Activated CD4-positive, alpha-beta T cell treated with anti-CD3 and anti-CD28 coated beads for 4 hours (primary cell): Measurements from ENCODE around the gene PPA2.
"Not testable (repeated sequence)": the region's sequence is repeated elsewhere in the genome, so short reads cannot be mapped to it uniquely, and the experiment has no call there.

ENCODE experiments used
- DNase-seq, 2 donors: peaks; one replicate each; pipeline ENCODE4 v3.0.0-alpha.2; 2020

Gene PPA2

GRCh38 chr4:105458541-105458940 lies 15.3 kb downstream of the PPA2 start:
- DNase-seq = not testable (repeated sequence)

DNA sequence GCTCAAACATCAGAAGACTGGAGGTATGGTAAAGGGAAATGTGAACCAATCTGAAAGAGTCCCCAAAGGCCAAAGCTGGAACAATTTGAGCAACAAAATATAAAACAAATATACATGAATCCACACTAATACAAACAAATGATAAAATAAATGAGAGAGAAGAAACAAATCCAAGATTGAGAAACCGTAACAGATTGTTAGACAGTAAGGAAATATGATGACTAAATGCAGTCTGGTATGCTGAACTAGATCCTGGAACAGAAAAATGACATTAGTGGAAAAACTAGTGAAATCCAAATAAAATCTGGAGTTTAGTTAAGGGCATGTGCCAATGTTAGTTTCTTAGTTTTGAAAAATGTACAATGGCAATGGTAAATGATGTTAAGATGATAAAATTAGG lies 15.9 kb downstream of the PPA2 start:
- no peak for DNase-seq

- no peak for DNase-seq
These were observed 17.9 kb downstream of the PPA2 start for GRCh38 chr4:105455998-105456397.

DNA sequence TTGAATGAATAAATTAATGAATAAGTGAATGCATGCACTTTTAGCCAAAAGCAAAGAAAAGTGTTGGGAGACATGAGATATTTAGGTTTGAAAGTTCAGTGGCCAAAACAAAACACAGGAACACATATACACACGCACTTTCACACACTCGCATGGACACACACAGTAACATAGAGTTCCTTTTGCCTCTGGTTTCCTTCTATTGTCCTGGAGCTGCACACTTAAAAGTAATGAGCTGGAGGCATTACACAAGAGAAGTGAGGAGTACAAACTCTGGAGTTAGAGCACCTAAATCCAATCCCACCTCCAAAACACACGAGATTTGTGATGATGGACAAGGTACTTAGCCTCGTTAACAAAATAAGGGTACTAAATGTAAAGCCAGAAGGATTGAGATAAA lies 18.7 kb downstream of the PPA2 start:
- no peak for DNase-seq

DNA sequence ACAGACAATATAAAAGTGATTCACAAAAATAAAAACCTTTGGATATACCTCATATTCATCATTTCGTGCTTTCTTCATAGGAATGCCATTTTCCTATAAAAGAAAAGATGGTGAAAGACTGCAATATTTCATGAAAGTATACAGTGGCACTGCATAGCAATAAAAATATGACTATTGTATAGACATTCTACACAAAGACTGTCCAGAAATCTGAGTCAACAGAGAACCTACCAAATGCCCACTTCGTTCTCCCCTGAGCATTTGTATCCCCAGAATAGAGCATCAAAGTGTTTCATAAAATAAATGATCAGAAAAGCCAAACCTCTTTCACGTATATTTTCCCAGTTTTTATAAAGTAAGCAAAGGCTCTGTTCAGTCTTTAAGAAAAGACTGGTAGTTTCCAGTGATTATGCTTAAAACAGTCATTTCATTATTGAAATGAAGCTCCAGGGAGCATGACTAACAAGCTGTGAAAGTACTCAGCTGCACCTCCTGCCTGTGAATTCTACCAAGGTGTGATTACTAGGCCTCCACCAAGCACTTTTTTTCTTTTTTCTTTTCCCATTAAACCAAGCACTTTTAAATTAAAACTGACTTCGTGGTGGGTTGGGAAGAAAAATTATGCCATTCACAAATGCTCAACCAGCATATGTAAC lies 20.2 kb downstream of the PPA2 start:
- no peak for DNase-seq

- no peak for DNase-seq
These were observed 22.5 kb downstream of the PPA2 start for GRCh38 chr4:105451346-105451745.

DNA sequence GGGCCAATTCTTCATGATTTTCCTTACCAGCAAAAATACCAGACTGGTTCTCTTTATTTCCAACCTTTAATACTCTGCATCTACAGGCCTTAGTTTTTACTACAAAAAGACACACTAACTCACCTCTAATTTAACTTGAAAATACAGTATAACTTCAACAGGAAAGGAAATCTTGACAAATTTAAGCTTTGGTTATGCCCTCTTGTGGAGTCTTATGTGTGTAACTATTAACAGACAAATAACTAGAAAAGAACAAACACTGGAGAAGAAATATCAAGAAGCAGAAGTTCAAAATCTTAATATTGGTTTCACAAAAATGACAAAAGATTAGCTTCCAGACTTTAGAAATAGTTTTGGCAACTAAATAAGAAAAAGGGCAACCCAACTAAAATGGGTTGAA lies 33.0 kb downstream of the PPA2 start:
- no peak for DNase-seq

DNA sequence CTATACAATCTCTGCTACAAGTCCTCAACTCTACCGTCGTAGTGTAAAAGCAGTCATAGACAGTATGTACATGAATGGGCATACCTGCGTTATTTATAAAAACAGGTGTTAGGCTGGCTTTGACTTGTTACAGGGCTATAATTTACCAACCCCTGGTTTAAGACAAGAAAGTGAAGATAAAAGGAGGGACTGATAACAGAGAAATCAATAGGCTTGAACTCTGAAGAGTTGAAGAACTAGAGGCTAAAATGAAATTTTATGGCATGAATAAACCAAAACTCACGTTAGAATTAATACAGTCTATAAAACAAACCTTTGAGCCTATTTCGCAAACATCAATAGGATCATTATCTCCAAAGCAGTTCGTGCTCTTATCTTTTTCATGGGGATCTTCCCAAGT lies 36.2 kb downstream of the PPA2 start:
- DNase-seq = no peak

DNA sequence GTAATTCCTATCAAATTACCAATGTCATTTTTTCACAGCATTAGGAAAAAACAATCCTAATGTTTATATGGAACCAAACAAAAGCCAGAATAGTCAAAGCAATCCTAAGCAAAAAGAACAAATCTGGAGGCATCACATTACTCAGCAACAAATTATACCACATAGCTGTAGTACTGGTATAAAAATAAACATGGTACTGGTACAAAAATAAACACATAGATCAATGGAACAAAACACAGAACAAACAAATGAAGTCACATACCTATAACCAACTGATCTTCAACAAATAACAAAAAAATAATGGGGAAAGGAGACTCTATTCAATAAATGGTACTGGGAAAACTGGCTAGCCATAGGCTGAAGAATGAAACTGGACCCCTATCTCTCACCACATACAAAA lies 37.4 kb downstream of the PPA2 start:
- no peak for DNase-seq

DNA sequence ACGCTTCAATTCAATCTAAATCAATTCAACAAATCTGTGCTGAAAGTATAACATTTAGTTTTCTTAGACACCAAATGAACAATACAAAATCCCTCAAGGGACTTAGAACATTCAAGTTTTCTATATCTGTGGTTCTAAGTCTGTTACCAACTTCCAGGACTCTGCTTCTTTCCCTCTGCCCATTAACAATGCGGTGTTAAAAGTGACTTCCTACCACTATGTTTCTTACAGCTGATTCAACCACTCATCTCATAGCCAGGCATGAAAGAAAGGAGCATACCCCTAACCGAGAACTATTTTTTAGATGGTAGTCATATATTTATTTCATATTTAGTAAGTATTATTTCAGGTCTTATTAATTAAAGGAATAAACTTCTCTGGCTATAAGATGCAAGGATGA lies 38.9 kb downstream of the PPA2 start:
- no peak for DNase-seq

DNA sequence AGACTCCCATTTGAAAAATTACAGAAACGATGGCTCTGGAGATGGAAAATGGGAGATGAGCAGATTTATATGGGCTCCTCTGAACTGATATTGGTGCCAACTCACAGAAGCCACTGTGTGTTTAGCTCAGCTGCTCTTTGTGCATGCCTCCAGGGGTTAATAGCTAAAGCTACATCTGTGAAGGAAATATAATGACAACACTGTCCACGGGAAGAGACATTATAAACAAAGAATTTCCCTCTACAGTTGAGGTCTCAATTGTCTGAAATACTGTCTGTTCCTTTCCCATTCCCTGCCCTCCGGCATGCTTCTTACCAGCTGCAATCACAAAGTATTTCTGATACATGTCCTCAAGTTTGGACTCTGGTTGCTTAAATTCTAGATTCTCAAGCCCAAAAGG lies 40.4 kb downstream of the PPA2 start:
- no peak for DNase-seq

DNA sequence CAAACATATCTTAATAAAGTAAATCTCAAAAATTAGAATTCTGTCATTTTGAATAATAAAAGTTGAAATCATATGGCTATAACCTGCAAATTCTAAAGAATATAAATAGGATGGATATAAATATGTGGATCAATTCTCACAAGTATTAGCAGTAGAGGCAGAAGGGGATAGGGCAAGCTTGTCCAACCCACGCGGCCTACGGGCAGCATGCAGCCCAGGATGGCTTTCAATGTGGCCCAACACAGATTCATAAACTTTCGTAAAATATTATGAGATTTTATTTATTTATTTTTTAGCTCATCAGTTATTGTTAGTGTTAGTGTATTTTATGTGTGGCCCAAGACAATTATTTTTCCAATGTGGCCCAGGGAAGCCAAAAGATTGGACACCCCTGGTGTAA lies 41.4 kb downstream of the PPA2 start:
- no peak for DNase-seq

DNA sequence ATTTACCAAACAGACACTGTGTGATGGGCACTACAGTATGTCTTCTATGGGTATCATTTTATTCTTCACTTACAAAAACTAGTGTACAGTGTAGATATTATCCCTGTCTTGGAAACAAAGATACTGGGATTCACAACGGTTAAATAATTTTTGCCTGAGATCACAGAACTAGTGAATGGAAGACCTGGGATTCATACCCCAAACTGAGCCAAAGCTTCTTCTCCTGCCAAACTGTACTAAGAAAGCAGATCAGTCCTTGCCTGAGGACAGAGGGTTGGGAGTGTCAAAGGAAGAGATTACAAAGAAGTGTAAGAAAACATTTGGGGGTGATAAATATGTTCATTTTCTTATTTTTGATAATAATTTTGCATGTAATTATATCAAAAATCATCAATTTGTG lies 43.1 kb downstream of the PPA2 start:
- no peak for DNase-seq

GRCh38 chr4:105426187-105426897 lies 47.5 kb downstream of the PPA2 start:
- DNase-seq = no peak

DNA sequence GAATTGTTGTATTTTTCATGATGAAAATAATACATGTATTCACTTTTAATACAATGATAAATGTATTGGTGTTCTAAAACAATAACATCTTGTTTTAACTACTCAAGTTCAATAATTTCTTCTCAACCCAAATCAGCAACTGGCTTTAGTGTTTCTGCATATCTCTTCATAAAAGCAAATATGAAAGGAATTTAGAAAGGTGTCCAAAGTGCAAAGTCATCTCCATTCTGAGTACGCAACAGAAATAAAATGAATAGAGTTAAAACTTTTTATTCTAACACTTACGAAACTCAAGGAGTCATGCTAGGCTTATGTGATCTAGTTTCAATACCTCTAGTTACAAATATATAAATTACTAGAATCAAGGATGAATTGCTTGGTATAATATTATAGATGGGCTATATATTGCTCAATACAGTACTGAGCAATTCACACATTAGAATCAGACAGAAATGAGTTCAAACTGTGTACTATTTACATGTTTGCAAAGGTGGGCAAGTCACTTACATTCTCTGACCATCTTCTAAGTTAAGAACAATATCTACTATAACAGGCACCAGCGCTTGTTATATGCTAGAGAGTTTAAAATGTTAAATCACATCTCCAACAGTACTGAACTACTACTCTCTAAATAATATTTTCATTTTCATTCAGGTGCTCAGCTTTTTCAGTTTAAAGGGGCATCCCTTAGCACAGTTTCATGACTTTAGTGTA lies 51.5 kb downstream of the PPA2 start:
- no peak for DNase-seq

DNA sequence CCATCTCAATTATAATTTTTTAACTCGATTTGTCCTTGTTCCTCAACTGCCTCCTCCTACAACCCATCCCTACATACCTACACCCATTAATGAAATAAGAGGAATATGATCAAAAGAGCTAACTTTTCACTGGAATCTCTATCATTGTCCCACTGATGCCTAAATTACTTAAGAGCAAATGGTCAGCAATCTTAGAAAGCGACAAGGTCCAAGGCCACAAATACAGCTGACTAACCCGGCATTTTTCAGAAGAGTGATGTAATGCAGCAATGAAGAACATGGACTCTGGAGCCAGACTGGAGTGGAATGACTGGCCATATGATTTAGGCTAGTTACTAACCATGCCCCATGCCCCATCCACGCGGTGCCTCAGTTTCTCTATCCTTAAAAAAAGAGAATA lies 56.2 kb downstream of the PPA2 start:
- no peak for DNase-seq

DNA sequence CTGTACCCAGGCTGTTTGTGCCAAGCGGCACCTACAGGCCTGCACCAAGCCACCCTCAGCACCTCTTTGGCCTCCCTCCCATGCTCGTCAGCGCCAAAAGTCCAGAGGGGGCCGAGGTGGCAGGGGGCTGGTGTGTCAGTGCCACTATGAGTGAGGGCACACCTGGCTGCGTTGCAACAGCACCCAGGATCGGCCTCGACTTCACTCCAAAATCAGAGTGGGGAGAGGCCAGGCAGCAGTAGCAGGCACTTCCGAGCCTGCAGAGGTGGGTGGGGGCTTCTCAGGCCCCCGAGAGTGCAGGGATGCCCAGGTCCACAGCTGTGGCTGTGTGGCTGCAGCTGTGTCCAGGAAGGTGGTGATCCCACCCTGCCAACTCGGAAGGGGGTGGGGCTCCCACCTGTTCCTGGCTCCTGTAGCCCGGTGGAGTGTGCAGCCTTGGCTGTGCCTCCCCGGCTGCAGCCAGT lies 58.5 kb downstream of the PPA2 start:
- DNase-seq = no peak

DNA sequence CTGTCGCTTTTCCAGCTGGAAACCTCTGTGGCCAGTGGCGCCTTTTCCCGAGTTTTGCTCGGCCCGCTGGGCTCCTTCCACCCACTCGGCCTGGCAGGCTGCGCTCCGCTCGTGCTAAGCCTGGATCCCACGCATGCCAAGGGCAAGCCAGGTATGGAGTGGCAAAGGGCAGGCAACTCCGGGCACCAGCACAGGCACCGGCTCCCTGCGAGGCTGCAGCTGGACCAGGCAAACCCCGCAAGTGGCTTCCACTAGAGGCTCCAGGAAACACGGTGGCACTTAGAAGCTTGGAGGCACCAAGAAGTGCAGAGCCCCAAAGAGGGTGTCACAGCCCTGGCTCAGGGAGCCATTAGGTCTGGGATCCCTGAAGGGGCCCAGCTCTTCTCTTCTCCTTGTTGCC lies 59.5 kb downstream of the PPA2 start:
- DNase-seq = no peak

GRCh38 chr4:105409135-105409534 lies 64.7 kb downstream of the PPA2 start:
- DNase-seq = not testable (repeated sequence)

DNA sequence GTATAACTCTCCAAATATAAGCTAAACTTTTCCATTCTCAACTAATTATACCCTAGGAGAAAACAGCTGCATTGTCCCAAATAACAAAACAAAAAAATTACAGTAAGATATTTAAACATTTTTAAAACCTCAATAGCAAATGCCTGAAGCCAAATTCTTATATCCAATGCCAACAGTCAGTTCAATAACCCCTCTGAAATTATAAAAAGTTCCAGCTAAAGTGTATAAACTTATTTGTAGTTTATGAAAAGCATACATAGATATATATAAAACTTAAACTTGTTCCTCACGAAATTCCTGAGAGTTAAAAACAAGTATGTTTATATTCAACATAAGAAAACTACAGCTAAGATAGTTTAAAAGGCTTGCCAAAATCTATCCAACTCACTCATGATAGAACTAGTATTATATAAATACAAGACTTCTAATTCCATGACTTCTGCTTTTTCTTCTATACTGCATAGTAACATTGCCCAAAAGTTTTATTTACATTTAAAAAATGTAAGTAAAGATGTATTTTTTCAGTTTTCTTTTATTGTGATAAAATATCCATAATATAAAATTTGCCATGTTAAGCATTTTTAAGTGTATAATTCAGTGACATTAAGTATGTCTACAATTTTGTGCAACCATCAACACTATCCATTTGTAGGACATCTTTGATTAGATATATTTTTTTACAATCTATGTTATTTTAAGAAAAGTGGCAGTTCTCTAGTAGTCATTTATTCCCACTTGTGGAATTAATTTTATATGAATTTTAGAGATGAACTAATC lies 72.8 kb downstream of the PPA2 start:
- no peak for DNase-seq

DNA sequence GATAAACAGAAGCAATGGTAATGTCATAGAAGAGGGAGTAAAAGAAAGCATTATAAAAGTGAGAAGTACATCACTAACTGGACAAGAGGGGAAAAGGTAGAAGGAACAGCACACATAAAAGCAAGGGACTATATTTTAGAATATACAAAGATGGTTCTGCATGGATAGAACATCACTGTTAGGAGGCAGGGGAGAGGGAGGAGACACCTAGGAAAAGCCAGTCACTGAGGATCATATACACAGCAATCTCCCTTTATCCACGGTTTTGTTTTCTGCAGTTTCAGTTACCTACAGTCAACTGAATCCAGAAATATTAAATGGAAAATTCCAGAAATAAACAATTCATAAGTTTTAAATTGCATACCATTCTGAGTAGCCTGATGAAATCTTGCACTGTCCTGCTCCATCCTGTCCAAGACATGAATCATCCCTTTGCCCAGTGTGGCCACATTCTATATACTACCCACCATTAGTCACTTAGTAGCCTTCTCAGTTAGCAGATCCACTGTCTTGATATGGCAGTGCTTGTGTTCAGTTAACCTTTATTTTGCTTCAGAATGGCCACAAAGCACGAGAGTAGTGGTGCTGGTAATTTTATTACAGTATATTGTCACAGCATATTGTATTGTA lies 74.2 kb downstream of the PPA2 start:
- DNase-seq = no peak

DNA sequence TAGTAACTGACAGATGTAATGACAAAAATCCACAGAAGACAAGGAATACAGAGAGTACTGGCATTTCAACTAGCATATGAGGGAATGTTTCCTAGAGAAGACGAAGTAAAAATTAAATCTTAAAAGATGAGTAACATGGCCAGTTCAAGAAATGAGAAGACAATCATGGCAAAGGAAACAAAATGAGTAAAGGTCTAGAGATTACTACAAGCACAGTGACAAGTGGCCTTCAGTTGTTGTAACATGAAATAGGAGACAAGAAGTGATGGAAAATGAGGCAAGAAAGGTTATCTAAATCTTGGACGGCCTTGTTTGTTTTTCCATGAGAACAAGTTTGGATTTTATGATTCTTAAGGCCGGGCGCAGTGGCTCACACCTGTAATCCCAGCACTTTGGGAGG lies 81.0 kb downstream of the PPA2 start:
- DNase-seq = no peak

DNA sequence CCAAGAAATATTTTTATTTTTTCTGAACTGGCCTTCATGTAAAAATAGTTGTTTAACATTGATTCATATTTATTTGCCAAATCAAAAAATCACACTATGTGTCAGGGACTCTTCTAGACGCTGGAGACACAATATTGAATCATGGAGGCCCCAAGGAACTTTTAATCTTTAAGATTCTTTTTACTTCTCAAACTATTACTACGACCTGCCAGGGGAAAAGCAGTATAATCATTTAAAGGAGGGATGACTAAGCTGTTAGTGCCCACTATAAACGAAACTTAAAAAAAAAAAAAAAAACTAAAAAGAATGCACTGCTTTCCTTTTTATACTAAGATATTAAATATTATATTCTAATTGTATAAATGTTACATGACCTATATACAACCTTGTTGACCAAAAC lies 84.7 kb downstream of the PPA2 start:
- no peak for DNase-seq
